GM21381 (cell line): Measurements from ENCODE around the gene TMEM181.
"Not testable (repeated sequence)": the region's sequence is repeated elsewhere in the genome, so short reads cannot be mapped to it uniquely, and the experiment has no call there.

Experiments
- ATAC-seq: cut with Tn5 transposase; IDR thresholded peaks from one replicate; pipeline ENCODE4 v1.9.1; 2021; ENCODE audit warnings: mild to moderate bottlenecking, moderate library complexity; ENCODE audit not compliant: unreplicated experiment

TMEM181 gene

GRCh38 chr6:158536891-158537798 is 22.7 kb upstream of the TMEM181 start:
- ATAC-seq, result no peak

GRCh38 chr6:158538741-158539140 is 21.1 kb upstream of the TMEM181 start:
- ATAC-seq, result no peak

- ATAC-seq, result no peak
Measured at GRCh38 chr6:158539413-158539812, 20.5 kb upstream of the TMEM181 start.

GRCh38 chr6:158539881-158540280 is 20.0 kb upstream of the TMEM181 start:
- no peak for ATAC-seq

GRCh38 chr6:158543606-158544185 is 16.2 kb upstream of the TMEM181 start:
- no peak for ATAC-seq

GRCh38 chr6:158544428-158544827 is 15.5 kb upstream of the TMEM181 start:
- no peak for ATAC-seq

GRCh38 chr6:158545043-158545966 is 14.6 kb upstream of the TMEM181 start:
- ATAC-seq, result no peak

- no peak for ATAC-seq
Measured at GRCh38 chr6:158548418-158549161, 11.3 kb upstream of the TMEM181 start.

GRCh38 chr6:158552055-158552795 is 7.7 kb upstream of the TMEM181 start:
- ATAC-seq, result no peak

GRCh38 chr6:158552796-158553138 is 7.1 kb upstream of the TMEM181 start:
- no peak for ATAC-seq

GRCh38 chr6:158554611-158555361 is 5.1 kb upstream of the TMEM181 start:
- no peak for ATAC-seq

- no peak for ATAC-seq
Measured at GRCh38 chr6:158556113-158556512, 3.8 kb upstream of the TMEM181 start.

- ATAC-seq, result not testable (repeated sequence)
Measured at GRCh38 chr6:158557110-158557509, 2.8 kb upstream of the TMEM181 start.

GRCh38 chr6:158557927-158558326 is 2.0 kb upstream of the TMEM181 start:
- no peak for ATAC-seq

- ATAC-seq, result no peak
Measured at GRCh38 chr6:158558415-158559306, 1.2 kb upstream of the TMEM181 start.

GRCh38 chr6:158559338-158559894 is 475 bp upstream of the TMEM181 start:
- no peak for ATAC-seq

- ATAC-seq, result no peak
Measured at GRCh38 chr6:158560836-158561320, 987 bp downstream of the TMEM181 start.
